GM12878 (cell line): Measurements from ENCODE around the gene SFI1.

ENCODE experiments used
- CTCF ChIP-seq, 3 experiments: IDR thresholded peaks in 2 of 3; conservative IDR thresholded peaks in 1 of 3; 2 replicates each; pipeline ENCODE4 v1.5.1; 2011; ENCODE audit warnings: low read depth in 3 of 3, low read length in 3 of 3, mild to moderate bottlenecking in 3 of 3, control low read depth in 2 of 3, moderate library complexity in 2 of 3, inconsistent platforms in 1 of 3, mixed read lengths in 1 of 3; ENCODE audit not compliant: control insufficient read depth in 2 of 3, insufficient read depth in 1 of 3; ENCODE audit errors: extremely low read depth in 1 of 3
- EP300 ChIP-seq, 2 experiments: fragments of 150-350 bp in 1 of 2; IDR thresholded peaks; 2 replicates each; pipeline ENCODE4 v1.6.1; 2011 to 2012; ENCODE audit warnings: low read depth in 2 of 2, low read length in 2 of 2, borderline replicate concordance in 1 of 2, improper control_type of control experiment in 1 of 2, inconsistent platforms in 1 of 2; ENCODE audit not compliant: control insufficient read depth in 1 of 2
- EZH2 ChIP-seq: IDR thresholded peaks from 2 replicates; pipeline ENCODE4 v1.6.1; 2012; ENCODE audit warnings: low read depth, mild to moderate bottlenecking, control low read depth, inconsistent platforms, low read length, borderline replicate concordance; ENCODE audit not compliant: control insufficient read depth
- HCFC1 ChIP-seq: fragments of 150-350 bp; IDR thresholded peaks from 2 replicates; pipeline ENCODE4 v1.6.1; 2014; ENCODE audit warnings: low read length
- HDAC6 ChIP-seq: fragments of 200-600 bp; sonication (generic); IDR thresholded peaks from one replicate; pipeline ENCODE4 v1.8.0; 2017; ENCODE audit warnings: antibody characterized with exemption; ENCODE audit not compliant: unreplicated experiment
- POLR2A ChIP-seq: IDR thresholded peaks from 2 replicates; pipeline ENCODE4 v1.6.1; 2011; ENCODE audit warnings: low read depth, mild to moderate bottlenecking, low read length
- POLR2AphosphoS5 ChIP-seq: IDR thresholded peaks from 2 replicates; pipeline ENCODE4 v1.6.1; 2011; ENCODE audit warnings: mild to moderate bottlenecking, low read length, inconsistent platforms
- RAD21 ChIP-seq: IDR thresholded peaks from 2 replicates; pipeline ENCODE4 v1.6.1; 2011; ENCODE audit warnings: mild to moderate bottlenecking, low read depth, low read length, moderate library complexity; ENCODE audit not compliant: insufficient read depth
- TCF12 ChIP-seq: IDR thresholded peaks from 2 replicates; pipeline ENCODE4 v1.6.1; 2011; ENCODE audit warnings: low read depth, mild to moderate bottlenecking, low read length
- TCF7 ChIP-seq: IDR thresholded peaks from 2 replicates; pipeline ENCODE4 v1.6.1; 2014; ENCODE audit warnings: antibody characterized with exemption, borderline replicate concordance

GRCh38 chr22:31629741-31630184 lies 133.4 kb downstream of the SFI1 start:
- no peak for TF ChIP-seq POLR2AphosphoS5
- no peak for TF ChIP-seq TCF7
- no peak for TF ChIP-seq HDAC6
- TF ChIP-seq EZH2: no peak
- TF ChIP-seq POLR2A: no peak
- no peak for TF ChIP-seq RAD21
- TF ChIP-seq HCFC1: no peak
- no peak for TF ChIP-seq EP300 (IDR thresholded peaks at IDR 0.05; ENCODE audit: borderline replicate concordance in 1 of 2, control insufficient read depth in 1 of 2, low read depth in 2 of 2, low read length in 2 of 2)
- no peak for TF ChIP-seq TCF12
- TF ChIP-seq CTCF (IDR thresholded peaks at IDR 0.05 in 2 of 3, conservative IDR thresholded peaks at IDR 0.05 in 1 of 3; ENCODE audit: control insufficient read depth in 2 of 3, extremely low read depth in 1 of 3, insufficient read depth in 1 of 3, low read depth in 3 of 3, low read length in 3 of 3): no peak
